Colonic mucosa (tissue), 4 donors: ENCODE results near the gene GPM6B. TPM values are rescaled to one million over a fixed set of nuclear protein-coding genes. Genes with fewer than 3 reads are reported as not detected.

ENCODE experiments used
- DNase-seq: peaks from one replicate; pipeline ENCODE4 v3.0.0-alpha.2; 2020
- H3K27ac ChIP-seq: fragments of 200-600 bp; one replicate; pipeline ENCODE4 v1.8.0; 2021
- H3K27me3 ChIP-seq: fragments of 200-600 bp; one replicate; pipeline ENCODE4 v1.8.0; 2021
- H3K36me3 ChIP-seq: fragments of 200-600 bp; one replicate; pipeline ENCODE4 v1.8.0; 2021
- H3K4me1 ChIP-seq: fragments of 200-600 bp; one replicate; pipeline ENCODE4 v1.8.0; 2021; ENCODE audit warnings: mild to moderate bottlenecking
- H3K4me3 ChIP-seq: fragments of 200-600 bp; one replicate; pipeline ENCODE4 v1.8.0; 2021
- H3K9ac ChIP-seq, 2 donors: one replicate each; pipeline ENCODE4 v1.7.0; 2013; ENCODE audit warnings: control low read depth in 2 of 2, low read depth in 2 of 2, low read length in 2 of 2
- H3K9me3 ChIP-seq: fragments of 200-600 bp; one replicate; pipeline ENCODE4 v1.8.0; 2021
- CTCF ChIP-seq: fragments of 200-600 bp; IDR thresholded peaks from one replicate; pipeline ENCODE4 v1.8.0; 2022; ENCODE audit warnings: antibody characterized with exemption, mild to moderate bottlenecking
- intact Hi-C: fragments of 100-400 bp; cut with DNase I; formaldehyde crosslinking; loops from one replicate; pipeline ENCODE4 v1.14.1; 2022
- total RNA-seq, 2 donors: library from RNA; stranded (reverse); fragmentation: NEBNext Ultra II Directional in 1 of 2; extraction: Animal tissue kit (Norgen Biotek cat#: 25700) in 1 of 2; gene quantifications; one replicate each; pipeline ENCODE4 v1.2.1, GENCODE V29; 2021
- donor health status: healthy.
- donor health status: DM: no; HTN: no; CAD: no.
- donor health status: DM: no; HTN: no; CAD: no.

The GPM6B gene
- total RNA-seq, 2 donors from 2014 or later = 2.7 to 8.6 TPM

GRCh38 chrX:13803116-13803515 lies 13.8 kb downstream of the GPM6B start:
- no peak overlapping the region for H3K27ac ChIP-seq
- no peak for DNase-seq
- no peak for TF ChIP-seq CTCF
- H3K36me3 ChIP-seq = no peaks in the 10 kb centered on the region
- no peak overlapping the region for H3K4me3 ChIP-seq
- no peak overlapping the region for H3K9ac ChIP-seq
- H3K9me3 ChIP-seq = no peaks in the 10 kb centered on the region
- no peaks in the 10 kb centered on the region for H3K27me3 ChIP-seq
- intact Hi-C loops = no loop called here
- no peaks in the 10 kb centered on the region for H3K4me1 ChIP-seq

- no peak for TF ChIP-seq CTCF
- H3K9me3 ChIP-seq = no peaks in the 10 kb centered on the region
- no peaks in the 10 kb centered on the region for H3K36me3 ChIP-seq
- no peak overlapping the region for H3K9ac ChIP-seq
- H3K4me3 ChIP-seq = no peak overlapping the region
- no peaks in the 10 kb centered on the region for H3K4me1 ChIP-seq
- no peak overlapping the region for H3K27ac ChIP-seq
- no peak for DNase-seq
- no peaks in the 10 kb centered on the region for H3K27me3 ChIP-seq
- intact Hi-C loops = no loop called here
These were observed 18.7 kb downstream of the GPM6B start for GRCh38 chrX:13798184-13798583.

- no peaks in the 10 kb centered on the region for H3K27me3 ChIP-seq
- no peaks in the 10 kb centered on the region for H3K4me1 ChIP-seq
- intact Hi-C loops = no loop called here
- no peak for TF ChIP-seq CTCF
- no peak overlapping the region for H3K9ac ChIP-seq
- H3K4me3 ChIP-seq = no peak overlapping the region
- no peaks in the 10 kb centered on the region for H3K36me3 ChIP-seq
- DNase-seq = no peak
- H3K9me3 ChIP-seq = no peaks in the 10 kb centered on the region
- H3K27ac ChIP-seq = no peak overlapping the region
These were observed 19.4 kb downstream of the GPM6B start for GRCh38 chrX:13797512-13797911.

GRCh38 chrX:13794417-13794816 lies 22.5 kb downstream of the GPM6B start:
- Histone ChIP-seq H3K27me3 (no peaks in the 10 kb centered on the region), H3K4me3 (no peak overlapping the region), H3K9me3 (no peaks in the 10 kb centered on the region), H3K36me3 (no peaks in the 10 kb centered on the region), H3K27ac (no peak overlapping the region), H3K4me1 (no peaks in the 10 kb centered on the region), H3K9ac (no peak overlapping the region)
- intact Hi-C loops = no loop called here
- no peak for TF ChIP-seq CTCF
- DNase-seq = no peak

GRCh38 chrX:13793897-13794296 lies 23.0 kb downstream of the GPM6B start:
- Histone ChIP-seq H3K36me3 (no peaks in the 10 kb centered on the region), H3K4me1 (no peaks in the 10 kb centered on the region), H3K9me3 (no peaks in the 10 kb centered on the region), H3K9ac (no peak overlapping the region), H3K4me3 (no peak overlapping the region), H3K27me3 (no peaks in the 10 kb centered on the region), H3K27ac (no peak overlapping the region)
- TF ChIP-seq CTCF = no peak
- DNase-seq = no peak
- intact Hi-C loops = no loop called here

GRCh38 chrX:13791559-13791958 lies 25.3 kb downstream of the GPM6B start:
- Histone ChIP-seq H3K27me3 (peaks cover under 1% of the 10 kb centered on the region), H3K27ac (no peak overlapping the region), H3K9me3 (no peaks in the 10 kb centered on the region), H3K4me3 (no peak overlapping the region), H3K4me1 (no peaks in the 10 kb centered on the region), H3K9ac (no peak overlapping the region), H3K36me3 (no peaks in the 10 kb centered on the region)
- intact Hi-C loops = no loop called here
- no peak for TF ChIP-seq CTCF
- DNase-seq = no peak
